Upper lobe of right lung (tissue), 1 donor: Measurements from ENCODE around the gene CDHR4. TPM values are rescaled to one million over a fixed set of nuclear protein-coding genes. Genes with fewer than 3 reads are reported as not detected.
"Not testable (repeated sequence)": the region's sequence is repeated elsewhere in the genome, so short reads cannot be mapped to it uniquely, and the experiment has no call there.

Experiments
- ATAC-seq: fragments of 200-7000 bp; cut with Tn5 transposase; one replicate; pipeline ENCODE4 v1.9.1; 2020; ENCODE audit warnings: mild to moderate bottlenecking, moderate library complexity
- DNase-seq: peaks from one replicate; pipeline ENCODE4 v3.0.0-alpha.2; 2020
- H3K27ac ChIP-seq: fragments of 200-600 bp; one replicate; pipeline ENCODE4 v1.8.0; 2022
- H3K27me3 ChIP-seq: fragments of 200-600 bp; one replicate; pipeline ENCODE4 v1.8.0; 2022; ENCODE audit warnings: mild to moderate bottlenecking
- H3K36me3 ChIP-seq: fragments of 200-600 bp; one replicate; pipeline ENCODE4 v1.8.0; 2022
- H3K4me1 ChIP-seq: fragments of 200-600 bp; one replicate; pipeline ENCODE4 v1.8.0; 2022
- H3K4me3 ChIP-seq: fragments of 200-600 bp; one replicate; pipeline ENCODE4 v1.8.0; 2022; ENCODE audit warnings: mild to moderate bottlenecking
- H3K9me3 ChIP-seq: fragments of 200-600 bp; one replicate; pipeline ENCODE4 v1.8.0; 2022
- intact Hi-C: fragments of 100-400 bp; cut with DNase I; formaldehyde crosslinking; loops from one replicate; pipeline ENCODE4 v1.11.0; 2022
- total RNA-seq: library from RNA; stranded (reverse); fragmentation: NEBNext Ultra II Directional; extraction: Animal tissue kit (Norgen Biotek cat#: 25700); gene quantifications from one replicate; pipeline ENCODE4 v1.2.1, GENCODE V29; 2021
- TF ChIP-seq, protein P1 (sequence below): fragments of 200-600 bp; IDR thresholded peaks from one replicate; pipeline ENCODE4 v1.8.0; 2022; ENCODE audit warnings: antibody characterized with exemption
- donor health status: DM: no; HTN: yes; CAD: no; lungs with severe emphysema.

Gene CDHR4
- total RNA-seq, 1 donor from 2014 or later: not detected

DNA sequence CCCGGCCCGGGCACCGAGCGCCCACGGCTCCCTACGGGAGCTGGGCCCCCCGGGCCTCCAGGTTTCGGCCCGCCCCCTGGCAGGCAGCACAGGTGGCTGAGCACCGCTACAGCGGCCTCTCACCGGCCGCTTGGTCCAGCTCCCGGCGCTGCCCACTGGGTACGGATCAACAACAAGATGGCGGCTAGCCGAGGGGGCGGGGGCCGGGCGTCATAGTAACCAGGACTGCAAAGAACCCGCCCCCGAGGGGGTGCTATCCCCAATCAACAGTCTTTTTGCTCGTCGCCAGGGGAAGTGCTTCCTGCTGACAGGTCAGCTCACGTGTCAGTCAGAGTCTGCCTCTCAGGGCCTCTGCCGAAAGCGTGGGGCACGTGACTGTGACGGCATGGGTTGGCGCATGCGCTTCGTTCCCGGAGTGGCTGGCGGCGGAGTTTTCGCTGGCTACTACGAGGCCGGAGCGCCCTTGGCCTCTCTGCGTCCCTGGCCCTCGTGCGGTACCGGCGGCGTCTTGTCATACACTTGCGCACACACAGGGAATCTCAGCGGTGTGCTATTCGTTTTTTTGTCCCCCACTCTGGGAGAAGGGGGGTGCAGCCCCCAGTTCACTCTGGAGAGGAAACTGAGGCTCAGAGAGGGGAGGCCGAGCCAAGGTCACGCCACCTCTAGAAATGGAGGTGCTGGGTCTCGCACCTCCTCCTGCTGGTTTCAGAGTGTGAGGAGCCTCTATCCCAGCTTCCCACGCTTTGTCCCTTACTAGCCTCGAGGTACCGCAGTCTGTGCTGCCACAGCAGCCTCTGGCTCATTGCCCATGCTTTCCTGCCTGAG lies 13.1 kb downstream of the CDHR4 start, which contains the start of gene IP6K1:
Gene IP6K1 (minus strand): TSS at position 186 of the 825 bp plus-strand sequence. CDS start 38,502 bp downstream, outside the sequence.
- no peaks in the 10 kb centered on the region for H3K9me3 ChIP-seq
- intact Hi-C loops: no loop called here
- no peaks in the 10 kb centered on the region for H3K27me3 ChIP-seq
- DNase-seq: peak; percentile 100
- TF ChIP-seq, protein P1, sequence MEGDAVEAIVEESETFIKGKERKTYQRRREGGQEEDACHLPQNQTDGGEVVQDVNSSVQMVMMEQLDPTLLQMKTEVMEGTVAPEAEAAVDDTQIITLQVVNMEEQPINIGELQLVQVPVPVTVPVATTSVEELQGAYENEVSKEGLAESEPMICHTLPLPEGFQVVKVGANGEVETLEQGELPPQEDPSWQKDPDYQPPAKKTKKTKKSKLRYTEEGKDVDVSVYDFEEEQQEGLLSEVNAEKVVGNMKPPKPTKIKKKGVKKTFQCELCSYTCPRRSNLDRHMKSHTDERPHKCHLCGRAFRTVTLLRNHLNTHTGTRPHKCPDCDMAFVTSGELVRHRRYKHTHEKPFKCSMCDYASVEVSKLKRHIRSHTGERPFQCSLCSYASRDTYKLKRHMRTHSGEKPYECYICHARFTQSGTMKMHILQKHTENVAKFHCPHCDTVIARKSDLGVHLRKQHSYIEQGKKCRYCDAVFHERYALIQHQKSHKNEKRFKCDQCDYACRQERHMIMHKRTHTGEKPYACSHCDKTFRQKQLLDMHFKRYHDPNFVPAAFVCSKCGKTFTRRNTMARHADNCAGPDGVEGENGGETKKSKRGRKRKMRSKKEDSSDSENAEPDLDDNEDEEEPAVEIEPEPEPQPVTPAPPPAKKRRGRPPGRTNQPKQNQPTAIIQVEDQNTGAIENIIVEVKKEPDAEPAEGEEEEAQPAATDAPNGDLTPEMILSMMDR: peak; percentile 10
- H3K4me1 ChIP-seq: peaks cover 33% of the 10 kb centered on the region
- peak within 1 kb of the TSS; percentile 72 for H3K4me3 ChIP-seq
- peaks cover under 1% of the 10 kb centered on the region for H3K36me3 ChIP-seq
- H3K27ac ChIP-seq: peak within 1 kb of the TSS; percentile 86
- peak; percentile 99 for ATAC-seq

DNA sequence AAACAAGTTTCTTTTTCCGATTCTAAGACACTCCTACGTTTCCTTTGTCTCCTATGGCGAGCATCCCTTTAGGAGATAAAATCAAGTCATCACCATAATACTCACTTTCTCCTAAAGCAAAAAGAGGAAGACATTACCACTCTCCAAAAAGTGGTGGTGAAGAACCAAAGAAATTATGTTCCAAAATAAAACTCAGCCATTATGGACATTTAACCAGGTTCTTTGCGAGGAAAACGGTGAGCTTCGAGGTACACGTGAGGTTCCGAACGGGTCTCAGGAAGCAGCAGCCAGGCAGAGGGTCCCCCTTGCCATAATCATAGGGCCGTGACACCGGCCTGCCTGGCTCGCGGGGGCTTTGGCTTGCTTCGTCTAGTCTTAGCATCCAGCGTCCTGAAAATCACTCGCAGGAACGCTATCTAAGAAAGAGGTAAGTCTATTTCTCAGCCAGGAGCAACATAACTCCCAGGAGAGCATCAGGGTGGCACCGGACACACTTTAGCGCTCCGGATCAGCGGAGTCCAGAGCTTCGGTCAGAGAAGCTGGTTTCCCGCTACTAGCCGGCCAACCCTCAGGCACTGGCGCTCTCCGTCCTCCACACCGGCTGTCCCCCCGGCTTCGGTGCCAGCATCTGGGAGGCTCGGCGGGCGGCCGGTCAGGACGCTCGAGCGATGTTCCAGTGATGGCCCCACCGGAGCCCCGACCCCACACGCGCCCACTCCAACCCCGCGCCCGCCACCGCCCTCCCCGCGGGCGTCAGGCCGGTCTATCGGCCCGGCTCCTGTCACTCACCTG lies 13.9 kb downstream of the CDHR4 start:
- Histone ChIP-seq H3K36me3 (peaks cover 6% of the 10 kb centered on the region), H3K4me3 (peak overlapping the region; percentile 72), H3K27me3 (no peaks in the 10 kb centered on the region), H3K9me3 (no peaks in the 10 kb centered on the region), H3K4me1 (peaks cover 37% of the 10 kb centered on the region), H3K27ac (peak overlapping the region; percentile 86)
- intact Hi-C loops: no loop called here
- ATAC-seq (peak; percentile 60), DNase-seq (no peak)
- TF ChIP-seq, protein P1: no peak

DNA sequence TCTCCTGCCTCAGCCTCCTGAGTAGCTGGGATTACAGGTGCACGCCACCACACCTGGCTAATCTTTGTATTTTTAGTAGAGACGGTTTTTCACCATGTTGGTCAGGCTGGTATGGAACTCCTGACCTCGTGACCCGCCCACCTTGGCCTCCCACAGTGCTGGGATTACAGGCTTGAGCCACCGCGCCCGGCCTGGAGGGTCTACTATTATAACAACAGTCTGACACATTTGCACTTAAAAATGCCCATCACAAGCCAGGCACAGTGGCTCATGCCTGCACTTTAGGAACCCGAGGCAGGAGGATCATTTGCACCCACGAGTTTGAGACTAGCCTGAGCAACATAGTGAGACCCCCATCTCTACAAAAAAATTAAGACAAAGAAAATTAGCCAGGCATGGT lies 17.4 kb downstream of the CDHR4 start:
- intact Hi-C loops, H3K9me3 ChIP-seq, H3K36me3 ChIP-seq, ATAC-seq, H3K27ac ChIP-seq, H3K4me3 ChIP-seq, H3K27me3 ChIP-seq: not testable (repeated sequence)
- peak; percentile 33 for DNase-seq
- peaks cover 49% of the 10 kb centered on the region for H3K4me1 ChIP-seq

DNA sequence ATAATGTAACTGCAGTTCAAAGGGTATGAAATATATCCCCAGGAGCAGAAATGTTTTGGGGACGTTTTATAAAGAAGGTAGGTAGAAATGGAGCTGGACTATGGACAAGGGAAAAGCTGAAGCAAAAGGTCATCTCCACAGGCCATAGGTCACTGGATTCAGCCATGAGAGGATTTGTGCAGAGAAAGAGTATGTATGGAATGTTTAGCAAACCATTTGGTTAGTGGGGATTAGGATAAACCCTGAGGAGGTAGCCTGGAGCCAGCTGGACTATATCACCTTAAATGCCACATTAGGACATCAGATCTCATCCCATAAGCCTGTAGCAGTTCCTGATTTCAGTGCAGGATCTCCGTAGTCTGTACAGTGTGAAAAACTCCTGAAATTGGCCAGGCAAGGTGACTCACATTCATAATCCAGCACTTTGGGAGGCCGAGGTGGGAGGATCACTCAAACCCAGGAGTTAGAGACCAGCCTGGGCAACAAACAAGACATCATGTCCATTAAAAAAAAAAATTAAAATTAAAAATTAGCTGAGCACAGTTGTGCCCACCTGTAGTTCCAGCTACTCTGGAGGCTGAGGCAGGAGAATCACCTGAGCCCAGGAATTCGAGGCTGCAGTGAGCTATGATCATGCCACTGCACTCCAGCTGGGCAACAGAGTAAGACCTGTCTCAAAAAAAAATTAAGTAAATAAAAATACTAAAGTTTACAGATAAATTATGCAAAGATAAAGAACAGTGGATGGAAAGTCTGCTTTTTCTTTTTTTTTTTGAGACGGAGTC lies 18.1 kb downstream of the CDHR4 start:
- H3K27ac ChIP-seq: no peak overlapping the region

DNA sequence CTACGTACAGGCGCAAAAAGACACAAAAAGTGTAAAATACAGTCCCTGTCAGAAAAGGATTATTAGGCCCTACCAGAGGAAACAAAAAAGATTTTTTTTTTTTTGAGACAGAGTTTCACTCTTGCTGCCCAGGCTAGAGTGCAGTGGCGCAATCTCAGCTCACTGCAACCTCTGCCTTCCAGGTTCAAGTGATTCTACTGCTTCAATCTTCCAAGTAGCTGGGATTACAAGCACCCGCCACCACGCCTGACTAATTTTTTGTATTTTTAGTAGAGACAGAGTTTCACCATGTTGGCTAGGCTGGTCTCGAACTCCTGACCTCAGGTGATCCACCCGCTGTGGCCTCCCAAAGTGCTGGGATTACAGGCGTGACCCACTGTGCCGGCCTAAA lies 18.7 kb downstream of the CDHR4 start:
- intact Hi-C loops, H3K27me3 ChIP-seq, H3K9me3 ChIP-seq, H3K27ac ChIP-seq, H3K4me3 ChIP-seq, ATAC-seq: not testable (repeated sequence)
- peaks cover 43% of the 10 kb centered on the region for H3K4me1 ChIP-seq
- H3K36me3 ChIP-seq: peaks cover 18% of the 10 kb centered on the region
- DNase-seq: peak; percentile 40

More for the DNA sequence above, 18.1 kb downstream of the CDHR4 start:
- peaks cover 43% of the 10 kb centered on the region for H3K4me1 ChIP-seq
- H3K4me3 ChIP-seq: no peak overlapping the region
- H3K36me3 ChIP-seq: peaks cover 15% of the 10 kb centered on the region
- no peak for ATAC-seq
- TF ChIP-seq, protein P1: no peak
- H3K9me3 ChIP-seq: no peaks in the 10 kb centered on the region
- intact Hi-C loops: no loop called here
- H3K27me3 ChIP-seq: no peaks in the 10 kb centered on the region
- peak; percentile 7 for DNase-seq
